ENCODE measurements around the gene PRAMEF17. TPM values are rescaled to one million over a fixed set of nuclear protein-coding genes. Genes with fewer than 3 reads are reported as not detected.

The PRAMEF17 gene
- not detected in 2 replicates for total RNA-seq

DNA sequence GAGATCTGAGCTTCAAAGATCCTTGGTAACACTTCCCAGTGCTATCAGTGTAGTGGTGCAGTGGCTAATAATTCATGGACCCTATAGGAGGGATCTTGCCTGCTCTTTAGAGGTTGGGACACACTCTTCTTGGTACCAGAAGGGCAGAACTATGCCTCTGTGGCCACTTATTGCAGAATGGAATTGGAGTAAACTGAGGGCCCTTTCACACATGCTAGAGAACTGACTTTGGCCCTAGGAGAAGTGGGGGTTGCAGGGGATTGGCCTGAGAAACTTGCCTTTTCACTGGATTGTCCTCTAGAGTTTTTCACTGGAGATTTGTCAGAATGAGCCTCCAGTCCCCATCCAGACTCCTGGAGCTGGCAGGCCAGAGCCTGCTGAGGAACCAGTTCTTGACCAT lies at the start of gene PRAMEF17:
TSS of gene PRAMEF17 (plus strand) at position 301 of the 400 bp plus-strand sequence. CDS start at position 327, 26 bp downstream.

GRCh38 chr1:13347034-13347433 lies 42.4 kb upstream of the PRAMEF17 start, which contains the start of gene PRAMEF14:
Gene PRAMEF14 (minus strand): TSS chr1:13347134. CDS start chr1:13345314, 1,820 bp downstream.

GRCh38 chr1:13410150-13410549 lies 20.7 kb downstream of the PRAMEF17 start, which contains the start of gene PRAMEF20:
Gene PRAMEF20 (plus strand): TSS chr1:13410450. CDS start chr1:13416355, 5,905 bp downstream.

Other genes with a start within 250 kb of the PRAMEF17 start
- not detected in 2 replicates for gene PRAMEF26, start 233.6 kb upstream of the PRAMEF17 start, total RNA-seq
- gene HNRNPCL4, start 224.0 kb upstream of the PRAMEF17 start, total RNA-seq, result not detected in 2 replicates
- not detected in 2 replicates for gene PRAMEF9, start 217.8 kb upstream of the PRAMEF17 start, total RNA-seq
- not detected in 2 replicates for gene PRAMEF13, start 188.2 kb upstream of the PRAMEF17 start, total RNA-seq
- not detected in 2 replicates for gene PRAMEF18, start 163.5 kb upstream of the PRAMEF17 start, total RNA-seq
- gene PRAMEF5, start 135.4 kb upstream of the PRAMEF17 start, total RNA-seq, result not detected in 2 replicates
- gene PRAMEF8, start 104.5 kb upstream of the PRAMEF17 start, total RNA-seq, result not detected in 2 replicates
- gene PRAMEF33, start 86.1 kb upstream of the PRAMEF17 start, total RNA-seq, result not detected in 2 replicates
- gene PRAMEF15, start 74.1 kb upstream of the PRAMEF17 start, total RNA-seq, result not detected in 2 replicates
- gene PRAMEF14, start 42.5 kb upstream of the PRAMEF17 start, total RNA-seq, result not detected in 2 replicates
- not detected in 2 replicates for gene PRAMEF19, start 17.7 kb upstream of the PRAMEF17 start, total RNA-seq
- gene PRAMEF20, start 20.8 kb downstream of the PRAMEF17 start, total RNA-seq, result not detected in 2 replicates
- not detected in 2 replicates for gene LRRC38, start 124.4 kb downstream of the PRAMEF17 start, total RNA-seq
- 3.8 and 11.1 TPM in 2 replicates for gene PDPN, start 194.2 kb downstream of the PRAMEF17 start, total RNA-seq